Measurements from ENCODE around the gene CCL28. TPM values are rescaled to one million over a fixed set of nuclear protein-coding genes. Genes with fewer than 3 reads are reported as not detected.

The CCL28 gene
- total and polyA plus RNA-seq, 10 of the 15 experiments (the other 5 are each of a cell fraction or from before 2014, with no cell fraction given) = 1.5 to 7.5 (median 4.4) TPM

- Histone ChIP-seq H3K79me2 (ENCODE audit: control insufficient read depth, insufficient read depth, low read length) (no peaks in the 10 kb centered on the region), H2AFZ (ENCODE audit: control insufficient read depth, low read depth, low read length) (no peak overlapping the region), H3K4me2 (ENCODE audit: control insufficient read depth, insufficient read depth) (no peak overlapping the region), H4K20me1 (ENCODE audit: control insufficient read depth, insufficient read depth) (no peaks in the 10 kb centered on the region), H3K9ac (ENCODE audit: control insufficient read depth, insufficient read depth, low read length) (no peak overlapping the region), H3K9me3 (replicated peaks; ENCODE audit: control insufficient read depth, insufficient read depth, low read length) (peaks cover 5% of the 10 kb centered on the region; the same call in 2 of the 3 replicates), H3K4me3 (no peak overlapping the region), H3K36me3 (ENCODE audit: control insufficient read depth in 2 of 2, insufficient read depth in 2 of 2, low read length in 1 of 2) (no peaks in the 10 kb centered on the region), H3K27ac (ENCODE audit: control insufficient read depth, insufficient read depth) (no peak overlapping the region), H3K4me1 (ENCODE audit: control insufficient read depth, insufficient read depth, low read length) (no peaks in the 10 kb centered on the region), H3K27me3 (replicated peaks in 1 of 2; ENCODE audit: control insufficient read depth in 2 of 2, insufficient read depth in 2 of 2, low read length in 1 of 2) (no peaks in the 10 kb centered on the region)
- DNase-seq (ENCODE audit: low read depth, low spot score) = no peak
- ChIA-PET POLR2A (no interaction called here), CTCF (no interaction called here), SMC1A (ENCODE audit: uncharacterized antibody, unreplicated experiment) (no interaction called here), RAD21 (ENCODE audit: unreplicated experiment) (no interaction called here)
- in situ Hi-C loops (cut with MboI) (no loop called here), intact Hi-C loops (cut with micrococcal nuclease; ENCODE audit: unreplicated experiment) (no loop called here)
- no peak for ATAC-seq
- BruUV-seq (replicated peaks) = no TSS peak
- WGBS (ENCODE audit: insufficient coverage, insufficient replicate concordance, low lambda C conversion rate, missing lambda C conversion rate) = 23% methylated on average over 2 of the region's 2 CpGs
- TF ChIP-seq GABPA (IDR thresholded peaks at IDR 0.05; ENCODE audit: low read depth) = no peak
- FAIRE-seq = no peak
Measured at GRCh38 chr5:43357067-43357466, 55.1 kb downstream of the CCL28 start.

- 42% methylated on average over 3 of the region's 3 CpGs for WGBS (ENCODE audit: insufficient coverage, insufficient replicate concordance, low lambda C conversion rate, missing lambda C conversion rate)
Measured at GRCh38 chr5:43354774-43355173, 57.4 kb downstream of the CCL28 start.

More at GRCh38 chr5:43354774-43355173, 57.4 kb downstream of the CCL28 start:
- no peak overlapping the region for H3K4me2 ChIP-seq (ENCODE audit: control insufficient read depth, insufficient read depth)
- TF ChIP-seq IKZF1 (conservative IDR thresholded peaks at IDR 0.05) (no peak), FOS (IDR thresholded peaks at IDR 0.05; ENCODE audit: borderline replicate concordance, extremely low read depth, insufficient read length) (no peak), BCLAF1 (IDR thresholded peaks at IDR 0.05) (no peak), E2F4 (IDR thresholded peaks at IDR 0.05; ENCODE audit: low read depth, low read length) (no peak), POLR2AphosphoS2 (IDR thresholded peaks at IDR 0.05; ENCODE audit: low read depth, low read length) (no peak)
- no peaks in the 10 kb centered on the region for H3K79me2 ChIP-seq (ENCODE audit: control insufficient read depth, insufficient read depth, low read length)
- in situ Hi-C loops (cut with MboI) (no loop called here), intact Hi-C loops (cut with micrococcal nuclease; ENCODE audit: unreplicated experiment) (no loop called here)
- DNase-seq (ENCODE audit: low read depth, low spot score) = no peak
- no peak for FAIRE-seq
- H3K4me3 ChIP-seq = no peak overlapping the region
- H4K20me1 ChIP-seq (ENCODE audit: control insufficient read depth, insufficient read depth) = no peaks in the 10 kb centered on the region
- H3K36me3 ChIP-seq (ENCODE audit: control insufficient read depth in 2 of 2, insufficient read depth in 2 of 2, low read length in 1 of 2) = no peaks in the 10 kb centered on the region
- peaks cover 2% of the 10 kb centered on the region; the same call in 1 of the 3 replicates for H3K9me3 ChIP-seq (replicated peaks; ENCODE audit: control insufficient read depth, insufficient read depth, low read length)
- SMC1A ChIA-PET (ENCODE audit: uncharacterized antibody, unreplicated experiment) = no interaction called here
- no peak overlapping the region for H3K27ac ChIP-seq (ENCODE audit: control insufficient read depth, insufficient read depth)
- H2AFZ ChIP-seq (ENCODE audit: control insufficient read depth, low read depth, low read length) = no peak overlapping the region
- no peaks in the 10 kb centered on the region; a peak in 1 of 4 replicates for H3K27me3 ChIP-seq (replicated peaks in 1 of 2; ENCODE audit: control insufficient read depth in 2 of 2, insufficient read depth in 2 of 2, low read length in 1 of 2)
- ATAC-seq = no peak
- H3K4me1 ChIP-seq (ENCODE audit: control insufficient read depth, insufficient read depth, low read length) = no peaks in the 10 kb centered on the region
- RAD21 ChIA-PET (ENCODE audit: unreplicated experiment) = no interaction called here
- POLR2A ChIA-PET = no interaction called here
- no TSS peak for BruUV-seq (replicated peaks)
- H3K9ac ChIP-seq (ENCODE audit: control insufficient read depth, insufficient read depth, low read length) = no peak overlapping the region
- CTCF ChIA-PET = no interaction called here
